HuH-7 (cell line): ENCODE data around the gene TBC1D14.
"Not testable (repeated sequence)": the region's sequence is repeated elsewhere in the genome, so short reads cannot be mapped to it uniquely, and the experiment has no call there.

Experiments
- DNase-seq: peaks from one replicate; pipeline ENCODE4 v3.0.0; 2011; ENCODE audit warnings: low spot score

The TBC1D14 gene

GRCh38 chr4:6890358-6890757 is 19.3 kb upstream of the TBC1D14 start:
- no peak for DNase-seq

- DNase-seq = not testable (repeated sequence)
Measured at GRCh38 chr4:6890971-6891370, 18.7 kb upstream of the TBC1D14 start.

DNA sequence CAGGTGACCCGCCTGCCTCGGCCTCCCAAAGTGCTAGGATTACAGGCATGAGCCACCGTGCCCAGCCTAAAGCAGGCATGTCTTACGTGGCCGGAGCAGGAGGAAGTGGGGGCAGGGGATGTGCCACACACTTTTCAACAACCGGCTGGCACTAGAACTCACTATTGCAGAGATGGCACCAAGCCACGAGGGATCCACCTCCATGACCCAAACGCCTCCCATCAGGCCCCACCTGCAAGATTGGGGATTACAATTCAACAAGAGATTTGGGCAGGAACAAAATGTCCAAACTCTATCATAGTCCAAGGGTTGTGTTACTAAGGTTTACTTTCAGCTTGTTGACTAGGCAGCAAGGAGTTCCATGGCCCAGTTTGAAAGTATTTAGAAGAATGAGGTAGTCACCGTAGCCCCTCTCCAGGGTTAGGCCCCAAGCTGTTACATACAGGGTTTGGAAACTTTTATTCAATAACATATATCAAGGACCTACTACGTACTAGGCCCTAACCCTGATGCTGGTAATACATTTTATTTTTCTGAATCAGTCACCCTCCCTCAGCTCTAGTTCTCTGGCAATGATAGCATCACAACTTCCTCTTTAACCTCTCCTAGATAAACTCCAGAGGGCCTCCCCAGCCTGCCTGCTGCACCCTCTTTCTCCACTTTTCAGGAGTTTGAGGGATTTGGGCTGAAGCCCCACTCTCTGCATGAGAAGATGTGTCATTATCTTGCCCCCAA is 18.0 kb upstream of the TBC1D14 start:
- DNase-seq = no peak

DNA sequence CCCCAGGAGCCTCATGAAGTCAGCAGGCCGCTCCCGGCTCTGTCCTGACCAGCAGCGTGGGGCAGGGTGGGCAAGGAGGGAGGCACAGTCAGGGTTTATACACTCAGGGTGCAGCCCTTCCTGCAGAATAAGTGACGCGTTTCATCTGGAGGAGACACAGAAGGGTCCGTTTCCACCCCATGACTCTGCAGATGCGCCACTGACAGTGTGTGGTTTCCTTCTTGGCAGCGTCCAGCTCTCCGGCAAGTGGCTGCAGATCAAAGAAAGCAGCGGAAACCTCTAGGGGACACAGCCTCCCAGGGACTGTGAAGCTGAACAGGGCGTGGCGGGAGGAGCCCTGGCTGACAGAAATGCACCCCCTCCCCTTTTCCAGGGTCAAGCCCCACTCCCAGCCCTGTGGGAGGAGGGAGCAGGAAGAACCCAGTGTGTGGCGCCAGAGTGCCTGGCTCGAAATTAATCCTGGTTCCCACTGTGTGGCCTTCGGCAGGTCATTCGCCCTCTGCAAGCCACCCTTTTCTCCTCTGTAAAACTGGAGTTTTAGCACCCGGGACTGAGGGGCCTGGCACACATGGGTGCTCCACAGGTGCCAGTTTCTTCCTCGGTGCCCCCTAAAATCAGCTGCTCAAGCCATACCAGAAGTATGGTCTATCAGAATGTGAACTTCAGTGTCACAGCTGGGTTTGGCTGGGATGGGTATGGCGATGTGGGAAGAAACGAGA is 17.3 kb upstream of the TBC1D14 start:
- peak; percentile 59 for DNase-seq

GRCh38 chr4:6892909-6893202 is 16.8 kb upstream of the TBC1D14 start:
- DNase-seq = no peak

DNA sequence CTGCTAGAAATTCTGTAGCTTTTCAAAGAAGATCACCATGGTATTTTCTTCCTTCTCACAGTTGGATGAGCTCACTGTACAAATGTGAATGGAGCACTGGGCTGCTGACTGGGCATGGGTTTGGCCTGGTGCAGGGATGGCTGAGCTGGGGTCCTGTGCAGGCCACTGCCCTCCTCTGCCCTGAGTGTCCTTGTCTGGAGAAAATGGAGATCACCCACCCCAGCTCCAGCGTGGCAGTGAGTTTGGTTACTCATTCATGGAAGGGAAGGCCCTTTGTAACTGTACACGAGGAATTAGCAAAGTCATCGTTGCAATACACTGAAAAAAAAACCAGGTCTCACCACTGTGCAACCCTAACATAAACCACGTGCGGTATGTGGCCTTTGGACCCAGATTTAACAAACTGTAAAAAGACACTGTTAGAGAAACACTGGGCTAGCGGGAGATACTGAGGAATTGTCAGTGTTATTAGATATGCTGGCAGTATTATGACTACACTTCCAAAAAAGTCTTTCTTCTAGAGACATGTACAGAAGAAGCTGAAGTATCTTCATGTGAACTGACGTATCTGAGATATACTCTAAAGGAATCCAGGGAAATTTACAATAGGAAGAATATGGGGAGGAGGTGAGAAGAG is 16.1 kb upstream of the TBC1D14 start:
- peak; percentile 91 for DNase-seq

DNA sequence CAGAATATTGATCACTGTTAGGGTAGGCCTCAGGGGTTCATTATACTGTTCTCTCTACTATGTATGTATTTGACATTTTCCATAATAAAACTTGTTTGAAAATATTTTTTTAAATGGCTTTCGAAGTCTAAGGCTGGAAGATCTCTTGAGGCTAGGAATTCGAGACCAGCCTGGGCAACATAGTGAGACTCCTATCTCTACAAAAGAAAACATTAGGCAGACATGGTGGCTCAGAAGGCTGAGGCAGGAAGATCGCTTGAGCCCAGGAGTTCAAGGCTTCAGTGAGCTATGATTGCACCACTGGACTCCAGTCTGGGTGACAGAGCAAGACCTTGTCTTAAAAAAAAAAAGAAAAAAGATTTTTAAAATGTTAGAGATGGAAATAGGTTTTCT is 15.5 kb upstream of the TBC1D14 start:
- no peak for DNase-seq

GRCh38 chr4:6894528-6895498 is 14.8 kb upstream of the TBC1D14 start:
- no peak for DNase-seq

DNA sequence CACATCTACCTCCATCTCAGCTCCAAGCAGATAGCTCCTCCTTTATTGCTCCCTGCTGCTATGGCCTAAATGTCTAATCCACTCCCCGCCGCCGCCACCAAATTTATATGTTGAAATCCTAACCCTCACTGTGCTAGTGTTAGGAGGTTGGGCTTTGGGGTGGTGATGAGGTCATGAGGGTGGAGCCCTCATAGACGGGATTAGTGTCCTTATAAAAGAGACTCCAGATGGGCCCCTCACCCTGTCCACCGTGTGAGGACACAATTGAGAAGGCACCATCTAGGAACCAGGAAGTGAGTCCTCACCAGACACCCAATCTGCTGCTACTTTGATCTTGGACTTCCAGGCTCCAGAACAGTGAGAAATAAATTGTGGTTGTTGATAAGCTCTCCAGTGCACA is 13.6 kb upstream of the TBC1D14 start:
- DNase-seq = no peak

- DNase-seq = no peak
Measured at GRCh38 chr4:6898763-6899162, 10.9 kb upstream of the TBC1D14 start.

GRCh38 chr4:6900181-6900812 is 9.3 kb upstream of the TBC1D14 start:
- DNase-seq = no peak

GRCh38 chr4:6900956-6901355 is 8.7 kb upstream of the TBC1D14 start:
- DNase-seq = no peak

DNA sequence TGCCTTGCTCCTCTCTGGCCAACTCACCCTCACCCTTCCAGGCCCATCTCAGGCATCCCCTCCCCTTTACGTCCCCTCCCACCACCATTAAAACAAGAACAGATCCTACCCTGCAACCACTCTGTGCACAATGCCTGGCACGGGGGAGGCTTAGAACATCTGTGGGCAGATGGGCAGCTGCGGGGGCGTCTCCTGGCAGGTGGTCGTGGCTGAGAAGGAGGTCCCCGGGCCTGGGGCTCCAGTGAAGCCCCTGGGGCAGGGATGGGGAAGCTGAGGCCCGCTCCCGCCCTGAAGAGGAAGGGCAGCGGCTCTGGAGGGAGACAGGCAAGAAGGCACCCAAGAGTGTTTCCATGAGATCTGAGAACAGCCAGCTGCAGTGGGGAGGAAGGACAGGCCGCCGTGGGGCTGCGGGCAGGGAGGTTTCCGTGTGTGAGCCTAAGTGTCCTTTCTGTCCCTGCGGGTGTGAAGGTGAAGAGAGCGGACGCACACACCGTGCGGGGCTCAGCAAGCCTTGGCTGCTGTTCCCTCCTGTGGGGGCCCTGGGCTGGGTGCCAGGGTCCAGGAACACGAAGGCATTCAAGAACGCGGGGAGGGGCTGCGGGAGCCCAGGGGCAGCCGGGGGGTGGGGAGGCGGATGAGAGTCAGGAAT is 7.8 kb upstream of the TBC1D14 start:
- DNase-seq = no peak

GRCh38 chr4:6902318-6903042 is 7.1 kb upstream of the TBC1D14 start:
- peak; percentile 67 for DNase-seq

GRCh38 chr4:6905516-6906445 is 3.8 kb upstream of the TBC1D14 start:
- DNase-seq = no peak

GRCh38 chr4:6906486-6906885 is 3.1 kb upstream of the TBC1D14 start:
- not testable (repeated sequence) for DNase-seq

DNA sequence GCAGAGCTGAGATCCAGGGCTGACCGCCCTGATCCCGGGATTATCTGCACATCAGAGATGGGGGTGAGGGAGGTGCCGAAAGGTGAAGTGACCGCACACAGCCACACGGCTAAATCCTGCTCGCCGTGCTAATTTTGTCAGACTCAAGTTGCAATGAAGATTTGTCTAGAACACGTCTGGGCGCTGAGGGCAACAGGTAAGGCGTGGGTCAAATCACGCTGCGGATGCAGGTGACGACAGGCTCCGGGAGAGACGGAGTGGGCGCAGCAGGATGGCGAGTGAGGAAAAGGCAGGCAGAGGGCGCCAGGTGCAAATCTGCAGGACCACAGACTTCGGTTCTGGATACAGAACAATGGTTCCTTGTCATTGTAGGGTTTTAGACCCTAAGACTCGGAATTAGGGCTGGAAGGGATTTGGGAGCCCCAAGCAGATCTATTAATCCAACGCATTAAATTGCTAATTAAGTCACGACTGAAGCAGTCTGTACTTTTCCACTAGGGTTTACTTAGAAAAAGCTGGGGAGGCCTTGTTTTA is 1.9 kb upstream of the TBC1D14 start:
- peak; percentile 71 for DNase-seq

- DNase-seq = peak; percentile 78
Measured at GRCh38 chr4:6908432-6909112, 1.1 kb upstream of the TBC1D14 start.

- no peak for DNase-seq
Measured at GRCh38 chr4:6909970-6910339, 329 bp downstream of the TBC1D14 start.
